Keratinocyte (primary cell): Measurements from ENCODE around the gene WWC2. TPM values are rescaled to one million over a fixed set of nuclear protein-coding genes. Genes with fewer than 3 reads are reported as not detected.

Source experiments
- DNase-seq: peaks from one replicate; pipeline ENCODE4 v3.0.0-alpha.2; 2011; ENCODE audit warnings: low read depth, missing footprints, low spot score
- FAIRE-seq: peaks from 2 replicates; lab custom pipeline; 2011; peaks lifted over from hg19 to GRCh38; lab: Jason Lieb, UNC
- H2AFZ ChIP-seq: 2 replicates; pipeline ENCODE4 v1.6.0; 2012; ENCODE audit warnings: low read length, control low read depth, inconsistent platforms; ENCODE audit not compliant: control insufficient read depth
- H3K27ac ChIP-seq: 2 replicates; pipeline ENCODE4 v1.5.1; 2011; ENCODE audit warnings: low read length; ENCODE audit not compliant: control insufficient read depth, insufficient read depth
- H3K27me3 ChIP-seq: 3 replicates; pipeline ENCODE4 v1.6.0; 2011; ENCODE audit warnings: low read length; ENCODE audit not compliant: control insufficient read depth, insufficient read depth; ENCODE audit errors: extremely low read depth
- H3K36me3 ChIP-seq, 2 experiments: 2 replicates in 1 of 2; 3 replicates in 1 of 2; pipeline ENCODE4 v1.5.1; 2011; ENCODE audit warnings: low read length in 2 of 2, mild to moderate bottlenecking in 1 of 2; ENCODE audit not compliant: control insufficient read depth in 2 of 2, insufficient read depth in 2 of 2; ENCODE audit errors: extremely low read depth in 1 of 2
- H3K4me1 ChIP-seq: 3 replicates; pipeline ENCODE4 v1.5.1; 2011; ENCODE audit warnings: low read length; ENCODE audit not compliant: control insufficient read depth, insufficient read depth; ENCODE audit errors: extremely low read depth
- H3K4me2 ChIP-seq: 3 replicates; pipeline ENCODE4 v1.6.0; 2011; ENCODE audit warnings: low read depth, low read length; ENCODE audit not compliant: control insufficient read depth, insufficient read depth; ENCODE audit errors: extremely low read depth
- H3K4me3 ChIP-seq, 3 experiments: fragments of 200-600 bp in 1 of 3; sonication (generic) in 1 of 3; 2 replicates in 2 of 3; 3 replicates in 1 of 3; pipeline ENCODE4 v1.5.1; 2011 to 2016; ENCODE audit warnings: low read length in 3 of 3, mild to moderate bottlenecking in 3 of 3, control low read depth in 2 of 3, inconsistent platforms in 1 of 3, low read depth in 1 of 3, mixed read lengths in 1 of 3, mixed run types in 1 of 3, moderate library complexity in 1 of 3; ENCODE audit not compliant: control insufficient read depth in 2 of 3, insufficient read depth in 2 of 3; ENCODE audit errors: extremely low read depth in 1 of 3
- H3K79me2 ChIP-seq: 2 replicates; pipeline ENCODE4 v1.6.0; 2012; ENCODE audit warnings: low read length; ENCODE audit not compliant: control insufficient read depth, insufficient read depth
- H3K9ac ChIP-seq: 3 replicates; pipeline ENCODE4 v1.6.0; 2011; ENCODE audit warnings: low read length; ENCODE audit not compliant: control insufficient read depth, insufficient read depth; ENCODE audit errors: extremely low read depth
- H3K9me1 ChIP-seq: 3 replicates; pipeline ENCODE4 v1.6.0; 2011; ENCODE audit warnings: low read length; ENCODE audit not compliant: control insufficient read depth, insufficient read depth; ENCODE audit errors: extremely low read depth
- H3K9me3 ChIP-seq: 2 replicates; pipeline ENCODE4 v1.5.1; 2012; ENCODE audit warnings: low read depth, low read length; ENCODE audit not compliant: control insufficient read depth
- H4K20me1 ChIP-seq: 3 replicates; pipeline ENCODE4 v1.6.0; 2011; ENCODE audit warnings: low read length; ENCODE audit not compliant: control insufficient read depth, insufficient read depth; ENCODE audit errors: extremely low read depth
- CTCF ChIP-seq, 3 experiments: IDR thresholded peaks in 1 of 3; conservative IDR thresholded peaks in 1 of 3; optimal IDR thresholded peaks in 1 of 3; 2 replicates in 2 of 3; 3 replicates in 1 of 3; pipeline versions ENCODE3 to v1.5.1; 2011; ENCODE audit warnings: low read length in 3 of 3, mild to moderate bottlenecking in 3 of 3, moderate library complexity in 2 of 3, control low read depth in 1 of 3, inconsistent platforms in 1 of 3; ENCODE audit not compliant: insufficient read depth in 2 of 3; ENCODE audit errors: extremely low read depth in 1 of 3
- EZH2 ChIP-seq: IDR thresholded peaks from one replicate; pipeline ENCODE4 v1.6.1; 2012; ENCODE audit warnings: inconsistent platforms, mild to moderate bottlenecking, low read length, moderate library complexity
- dilution Hi-C: fragments of 300-500 bp; cut with MboI; formaldehyde crosslinking; loops from one replicate; pipeline ENCODE4 v1.7.0; 2020; ENCODE audit warnings: low sequenced_read_pairs; ENCODE audit not compliant: extremely low pct_ligation_motif_present
- polyA plus RNA-seq, 5 experiments: library from polyadenylated mRNA; depleted of rRNA in 3 of 5; stranded (reverse) in 3 of 5; stranded (forward) in 1 of 5; unstranded in 1 of 5; fragments of >200 nt; gene quantifications; 1 replicate in 1 of 5; 2 replicates in 3 of 5; 3 replicates in 1 of 5; pipeline versions ENCODE4 v1.2.1 to v1.2.3, GENCODE V29; 2011 to 2012; ENCODE audit warnings: missing spikeins in 2 of 5, low read depth in 1 of 5, low replicate concordance in 1 of 5

WWC2 gene
- polyA plus RNA-seq, 1 donor (not counting 4 experiments of a cell fraction or from before 2014, with no cell fraction given): 15.4 TPM

DNA sequence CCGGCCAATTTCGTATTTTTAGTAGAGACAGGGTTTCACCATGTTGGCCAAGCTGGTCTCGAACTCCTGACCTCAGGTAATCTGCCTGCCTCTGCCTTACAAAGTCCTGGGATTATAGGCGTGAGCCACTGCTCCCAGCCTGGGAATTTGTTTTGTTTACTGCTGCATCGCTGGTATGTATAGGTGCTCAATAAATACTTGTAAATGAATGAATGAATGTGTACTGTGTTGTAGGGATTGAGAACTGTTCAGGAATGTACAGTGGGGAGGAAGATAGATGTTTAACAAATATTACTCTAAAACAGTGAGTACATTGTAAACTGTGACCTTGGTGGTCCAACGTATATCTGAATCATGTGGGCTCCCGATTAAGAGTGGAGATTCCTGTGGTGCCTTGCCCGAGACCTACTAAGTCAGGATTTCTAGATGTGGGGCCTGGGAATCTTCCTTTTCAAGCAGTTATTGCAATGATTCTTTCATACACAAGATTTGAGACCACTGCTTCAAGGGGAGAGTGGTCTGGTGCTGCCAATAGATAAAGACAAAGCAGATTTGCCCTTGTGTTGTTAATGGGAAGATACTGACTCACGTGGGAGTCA lies 41.0 kb downstream of the WWC2 start:
- FAIRE-seq: no peak
- dilution Hi-C loops: no loop called here
- H3K4me2 ChIP-seq: no peak overlapping the region

GRCh38 chr4:183140911-183141320 lies 41.9 kb downstream of the WWC2 start:
- Histone ChIP-seq H3K4me1 (peaks cover 38% of the 10 kb centered on the region), H3K27me3 (no peaks in the 10 kb centered on the region), H2AFZ (no peak overlapping the region), H3K4me3 (no peak overlapping the region), H3K27ac (peak overlapping the region; percentile 4), H3K4me2 (no peak overlapping the region), H4K20me1 (no peaks in the 10 kb centered on the region), H3K9me1 (no peaks in the 10 kb centered on the region), H3K9ac (no peak overlapping the region), H3K9me3 (no peaks in the 10 kb centered on the region), H3K36me3 (no peaks in the 10 kb centered on the region), H3K79me2 (peaks cover 56% of the 10 kb centered on the region)
- TF ChIP-seq CTCF (optimal IDR thresholded peaks at IDR 0.05 in 1 of 3, IDR thresholded peaks at IDR 0.05 in 1 of 3, conservative IDR thresholded peaks at IDR 0.05 in 1 of 3; ENCODE audit: extremely low read depth in 1 of 3, insufficient read depth in 2 of 3, low read length in 3 of 3) (no peak), EZH2 (no peak)
- peak; percentile 84 for FAIRE-seq
- dilution Hi-C loops: no loop called here
- no peak for DNase-seq

More for the DNA sequence above, 41.0 kb downstream of the WWC2 start:
- H3K36me3 ChIP-seq: no peaks in the 10 kb centered on the region
- no peaks in the 10 kb centered on the region for H3K9me3 ChIP-seq
- H3K27ac ChIP-seq: no peak overlapping the region
- no peak overlapping the region for H2AFZ ChIP-seq
- no peak for DNase-seq
- H3K4me3 ChIP-seq: no peak overlapping the region
- H3K79me2 ChIP-seq: peaks cover 53% of the 10 kb centered on the region
- no peaks in the 10 kb centered on the region for H3K9me1 ChIP-seq
- no peaks in the 10 kb centered on the region for H4K20me1 ChIP-seq
- no peaks in the 10 kb centered on the region for H3K27me3 ChIP-seq
- H3K4me1 ChIP-seq: peaks cover 38% of the 10 kb centered on the region
- H3K9ac ChIP-seq: no peak overlapping the region
- TF ChIP-seq CTCF (optimal IDR thresholded peaks at IDR 0.05 in 1 of 3, IDR thresholded peaks at IDR 0.05 in 1 of 3, conservative IDR thresholded peaks at IDR 0.05 in 1 of 3; ENCODE audit: extremely low read depth in 1 of 3, insufficient read depth in 2 of 3, low read length in 3 of 3) (no peak), EZH2 (no peak)
